BE2C (cell line): Measurements from ENCODE around the gene DRD2.

Experiments
- DNase-seq: peaks from one replicate; pipeline ENCODE4 v3.0.0-alpha.2; 2020
- H3K27me3 ChIP-seq: fragments of 250-450 bp; sonication (Bioruptor Pico); 2 replicates; pipeline ENCODE4 v1.5.1; 2020; ENCODE audit warnings: mild to moderate bottlenecking
- H3K36me3 ChIP-seq: fragments of 250-450 bp; sonication (Bioruptor Pico); 2 replicates; pipeline ENCODE4 v1.5.1; 2020; ENCODE audit warnings: mild to moderate bottlenecking
- H3K4me1 ChIP-seq: fragments of 250-450 bp; sonication (Bioruptor Pico); 2 replicates; pipeline ENCODE4 v1.5.1; 2020
- H3K4me3 ChIP-seq: 2 replicates; pipeline ENCODE4 v1.5.1; 2011; ENCODE audit warnings: low read depth, low read length
- H3K9me3 ChIP-seq: fragments of 250-450 bp; sonication (Bioruptor Pico); 2 replicates; pipeline ENCODE4 v1.5.1; 2020
- TF ChIP-seq, protein P1 (sequence below): IDR thresholded peaks from 2 replicates; pipeline ENCODE4 v1.5.1; 2012; ENCODE audit warnings: mild to moderate bottlenecking, low read depth, low read length

The DRD2 gene

DNA sequence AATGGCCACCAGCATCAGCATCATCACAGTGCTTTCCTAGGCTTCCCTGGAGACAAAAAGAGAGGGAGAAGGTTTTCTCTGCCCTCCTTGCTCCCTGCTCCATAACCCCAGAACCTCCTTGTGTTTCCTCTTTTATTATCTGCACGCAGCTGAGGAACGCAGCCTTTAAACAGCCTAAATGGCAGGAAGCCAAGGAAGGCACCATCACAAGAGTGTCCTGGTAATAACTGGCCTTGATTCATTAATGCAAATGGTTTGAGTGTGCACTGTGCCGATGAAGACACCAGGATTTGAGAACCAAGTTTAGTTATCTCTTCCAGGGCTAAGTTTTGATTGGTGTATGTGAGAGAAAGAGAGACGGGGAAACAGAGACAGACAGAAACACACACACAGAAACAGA is 29.4 kb upstream of the DRD2 start:
- no peaks in the 10 kb centered on the region for H3K36me3 ChIP-seq
- peaks cover 19% of the 10 kb centered on the region for H3K4me1 ChIP-seq
- peak overlapping the region; percentile 1; the same call in 1 of the 2 replicates for H3K4me3 ChIP-seq

DNA sequence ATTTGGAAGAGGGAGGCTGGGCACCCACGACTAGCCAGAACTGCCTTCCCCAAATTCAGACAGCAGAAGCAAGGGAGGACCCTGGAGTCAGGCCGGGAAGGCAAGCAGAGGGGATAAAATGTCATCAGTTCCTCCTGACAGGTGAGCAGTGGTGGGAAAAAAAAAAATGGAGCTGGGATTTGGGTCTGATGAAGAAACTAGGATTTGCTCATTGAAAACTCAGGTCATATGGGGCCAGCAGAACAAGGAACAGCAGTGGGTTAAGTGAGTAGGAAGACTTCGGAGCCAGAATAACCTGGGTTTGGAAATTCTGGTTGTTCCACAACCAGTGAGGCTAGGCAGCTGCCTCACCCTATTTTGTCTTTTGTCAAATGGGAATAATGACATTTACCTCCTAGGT is 28.9 kb upstream of the DRD2 start:
- Histone ChIP-seq H3K4me3 (no peak overlapping the region), H3K36me3 (no peaks in the 10 kb centered on the region), H3K27me3 (no peaks in the 10 kb centered on the region), H3K9me3 (no peaks in the 10 kb centered on the region), H3K4me1 (peaks cover 19% of the 10 kb centered on the region)
- DNase-seq = no peak
- TF ChIP-seq, protein P1, sequence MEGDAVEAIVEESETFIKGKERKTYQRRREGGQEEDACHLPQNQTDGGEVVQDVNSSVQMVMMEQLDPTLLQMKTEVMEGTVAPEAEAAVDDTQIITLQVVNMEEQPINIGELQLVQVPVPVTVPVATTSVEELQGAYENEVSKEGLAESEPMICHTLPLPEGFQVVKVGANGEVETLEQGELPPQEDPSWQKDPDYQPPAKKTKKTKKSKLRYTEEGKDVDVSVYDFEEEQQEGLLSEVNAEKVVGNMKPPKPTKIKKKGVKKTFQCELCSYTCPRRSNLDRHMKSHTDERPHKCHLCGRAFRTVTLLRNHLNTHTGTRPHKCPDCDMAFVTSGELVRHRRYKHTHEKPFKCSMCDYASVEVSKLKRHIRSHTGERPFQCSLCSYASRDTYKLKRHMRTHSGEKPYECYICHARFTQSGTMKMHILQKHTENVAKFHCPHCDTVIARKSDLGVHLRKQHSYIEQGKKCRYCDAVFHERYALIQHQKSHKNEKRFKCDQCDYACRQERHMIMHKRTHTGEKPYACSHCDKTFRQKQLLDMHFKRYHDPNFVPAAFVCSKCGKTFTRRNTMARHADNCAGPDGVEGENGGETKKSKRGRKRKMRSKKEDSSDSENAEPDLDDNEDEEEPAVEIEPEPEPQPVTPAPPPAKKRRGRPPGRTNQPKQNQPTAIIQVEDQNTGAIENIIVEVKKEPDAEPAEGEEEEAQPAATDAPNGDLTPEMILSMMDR = no peak

More for the DNA sequence above, 29.4 kb upstream of the DRD2 start:
- H3K27me3 ChIP-seq = no peaks in the 10 kb centered on the region
- no peaks in the 10 kb centered on the region for H3K9me3 ChIP-seq
- TF ChIP-seq, protein P1 = no peak
- peak; percentile 37 for DNase-seq

DNA sequence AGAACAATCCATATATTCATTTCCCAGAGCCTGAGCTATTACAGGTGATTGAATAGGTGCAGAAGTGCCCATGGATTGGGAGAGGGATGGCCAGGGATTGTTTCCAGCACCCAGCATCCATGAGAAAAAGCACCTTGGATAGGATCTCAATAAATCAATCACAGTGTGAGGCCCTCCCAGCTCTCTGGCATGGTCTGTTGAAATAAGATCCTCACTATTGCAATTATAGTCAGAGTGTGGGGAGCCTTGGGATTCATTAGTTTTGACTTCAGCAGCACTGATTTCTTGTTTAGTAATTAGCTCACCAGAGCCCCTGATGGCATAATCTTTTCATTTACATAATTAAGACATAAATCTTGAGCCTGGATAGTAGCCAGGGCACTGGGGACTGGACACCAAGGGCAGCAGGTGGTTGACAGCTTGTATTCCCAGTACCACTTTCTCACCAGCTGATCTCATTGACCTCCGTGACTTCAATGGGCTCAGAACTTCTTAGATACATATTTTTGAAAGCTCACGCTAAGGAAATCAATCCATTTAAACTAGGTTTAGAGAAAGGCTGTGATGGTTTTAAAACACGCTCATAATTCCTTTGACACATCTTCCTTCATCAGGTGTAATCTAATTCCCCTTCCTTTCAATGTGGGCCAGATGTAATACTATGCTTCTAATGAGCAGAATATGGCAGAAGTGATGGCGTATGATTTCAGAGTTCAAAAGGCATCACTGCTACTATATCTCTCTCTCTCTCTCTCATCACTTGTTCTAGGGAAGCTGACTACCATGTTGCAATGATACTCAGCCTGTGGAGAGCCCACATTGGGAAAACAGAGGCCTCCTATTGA is 22.1 kb upstream of the DRD2 start:
- Histone ChIP-seq H3K27me3 (no peaks in the 10 kb centered on the region), H3K36me3 (no peaks in the 10 kb centered on the region), H3K9me3 (no peaks in the 10 kb centered on the region), H3K4me1 (no peaks in the 10 kb centered on the region), H3K4me3 (no peak overlapping the region)
- no peak for DNase-seq
- TF ChIP-seq, protein P1 = no peak

DNA sequence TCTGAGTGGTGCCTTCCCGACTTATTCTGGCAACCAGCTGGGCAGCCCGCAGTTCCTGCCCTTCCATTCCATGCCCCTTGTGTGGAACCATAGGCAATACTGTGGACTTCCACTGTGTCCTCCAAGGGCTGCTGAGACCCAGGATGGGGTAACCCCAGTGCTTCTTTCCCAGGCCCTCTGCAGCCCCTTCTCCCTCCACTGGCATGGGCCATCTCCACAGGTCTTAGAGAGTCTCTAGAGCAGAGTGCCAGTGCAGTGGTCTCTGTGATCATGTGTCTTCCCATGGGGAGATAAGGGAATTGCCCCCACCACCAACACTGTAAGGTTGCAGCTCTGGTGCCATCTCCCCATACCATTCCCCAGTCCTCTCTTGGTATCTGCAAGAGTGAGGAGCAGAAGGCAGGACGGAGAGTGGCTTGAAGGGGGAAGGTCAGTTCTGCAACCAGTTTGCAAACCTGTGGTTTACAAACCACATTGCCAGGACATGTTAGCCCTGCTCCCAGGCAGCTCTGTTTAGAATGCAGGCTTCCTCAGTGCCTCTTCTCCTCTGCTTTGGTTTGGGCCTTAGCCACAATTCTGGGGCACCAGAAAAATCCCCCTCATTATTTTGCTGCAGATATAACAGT is 20.9 kb upstream of the DRD2 start:
- TF ChIP-seq, protein P1 = no peak
- H3K27me3 ChIP-seq = no peaks in the 10 kb centered on the region
- no peaks in the 10 kb centered on the region for H3K4me1 ChIP-seq

DNA sequence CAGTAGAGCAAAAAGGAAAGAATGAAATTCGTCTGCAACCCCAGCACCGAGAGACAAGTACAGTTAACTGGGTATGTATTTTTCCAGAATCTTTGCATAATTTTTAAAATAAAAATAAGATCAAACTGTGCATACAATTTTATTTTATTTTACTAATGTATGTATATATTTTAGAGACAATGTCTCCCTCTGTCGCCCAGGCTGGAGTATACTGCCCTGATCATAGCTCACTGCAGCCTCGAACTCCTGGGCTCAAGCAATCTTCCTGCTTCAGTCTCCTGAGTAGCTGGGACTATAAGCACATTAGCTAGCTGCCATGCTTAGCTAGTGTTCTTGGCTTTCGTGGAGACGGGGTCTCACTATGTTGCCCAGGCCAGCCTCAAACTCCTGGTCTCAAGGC is 18.8 kb upstream of the DRD2 start:
- Histone ChIP-seq H3K9me3 (no peaks in the 10 kb centered on the region), H3K4me1 (peaks cover 5% of the 10 kb centered on the region), H3K36me3 (no peaks in the 10 kb centered on the region), H3K27me3 (no peaks in the 10 kb centered on the region), H3K4me3 (no peak overlapping the region)
- no peak for DNase-seq
- TF ChIP-seq, protein P1 = no peak

More for the DNA sequence above, 20.9 kb upstream of the DRD2 start:
- no peak for DNase-seq
- Histone ChIP-seq H3K4me3 (no peak overlapping the region), H3K36me3 (no peaks in the 10 kb centered on the region), H3K9me3 (no peaks in the 10 kb centered on the region)

DNA sequence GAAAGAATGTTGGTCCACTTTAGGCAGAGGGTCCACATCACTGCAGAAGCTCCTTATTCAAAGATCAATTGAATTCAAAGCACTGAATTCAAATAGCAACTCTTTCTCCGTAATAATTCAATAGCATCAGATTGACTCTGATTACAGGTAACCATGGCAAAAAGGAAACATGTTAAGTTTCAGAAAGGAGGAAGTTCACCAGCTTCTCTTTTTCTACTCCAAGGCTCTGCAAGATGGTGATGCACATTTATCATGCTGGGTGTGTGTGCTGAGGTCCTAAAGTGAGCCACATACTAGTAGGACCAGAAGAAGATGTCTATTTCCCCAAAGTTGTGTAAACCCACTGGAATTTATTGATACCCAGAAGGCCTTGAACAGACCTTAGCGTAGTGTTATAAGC is 18.0 kb upstream of the DRD2 start:
- no peaks in the 10 kb centered on the region for H3K27me3 ChIP-seq
- TF ChIP-seq, protein P1 = no peak
- no peak for DNase-seq

More for the DNA sequence above, 18.0 kb upstream of the DRD2 start:
- Histone ChIP-seq H3K36me3 (no peaks in the 10 kb centered on the region), H3K9me3 (no peaks in the 10 kb centered on the region), H3K4me1 (peaks cover 13% of the 10 kb centered on the region), H3K4me3 (no peak overlapping the region)
